ENCODE data around the gene CBR1.
"Not testable (repeated sequence)": the region's sequence is repeated elsewhere in the genome, so short reads cannot be mapped to it uniquely, and the experiment has no call there.

CBR1 gene

GRCh38 chr21:36082237-36082664 lies 12.4 kb downstream of the CBR1 start:
- no peak for DNase-seq

GRCh38 chr21:36087362-36088138 lies 17.7 kb downstream of the CBR1 start:
- DNase-seq: no peak

GRCh38 chr21:36089946-36090345 lies 20.1 kb downstream of the CBR1 start:
- DNase-seq: no peak

DNA sequence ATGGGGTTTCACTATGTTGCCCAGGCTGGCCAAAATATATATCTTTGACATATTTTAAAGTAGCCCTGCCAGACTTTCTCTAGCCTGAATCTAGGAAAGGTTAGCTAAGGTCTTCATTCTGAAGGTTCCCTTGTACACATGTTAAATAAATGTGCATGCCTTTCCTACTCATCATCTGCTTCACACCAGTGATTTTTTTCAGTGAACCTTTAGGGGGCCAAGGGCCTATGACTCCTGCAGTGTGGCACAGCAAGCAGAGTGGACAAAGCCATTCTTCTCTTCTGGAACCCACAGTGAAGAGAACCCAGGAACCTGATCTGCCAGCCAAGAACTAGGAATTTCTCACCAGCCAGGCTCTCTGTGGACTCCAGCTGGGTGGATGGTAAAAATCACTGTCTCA lies 22.9 kb downstream of the CBR1 start:
- DNase-seq: no peak

- DNase-seq: no peak
Observed at GRCh38 chr21:36093512-36093911, 23.7 kb downstream of the CBR1 start.

- no peak for DNase-seq
Observed at GRCh38 chr21:36096398-36097290, 26.8 kb downstream of the CBR1 start.

DNA sequence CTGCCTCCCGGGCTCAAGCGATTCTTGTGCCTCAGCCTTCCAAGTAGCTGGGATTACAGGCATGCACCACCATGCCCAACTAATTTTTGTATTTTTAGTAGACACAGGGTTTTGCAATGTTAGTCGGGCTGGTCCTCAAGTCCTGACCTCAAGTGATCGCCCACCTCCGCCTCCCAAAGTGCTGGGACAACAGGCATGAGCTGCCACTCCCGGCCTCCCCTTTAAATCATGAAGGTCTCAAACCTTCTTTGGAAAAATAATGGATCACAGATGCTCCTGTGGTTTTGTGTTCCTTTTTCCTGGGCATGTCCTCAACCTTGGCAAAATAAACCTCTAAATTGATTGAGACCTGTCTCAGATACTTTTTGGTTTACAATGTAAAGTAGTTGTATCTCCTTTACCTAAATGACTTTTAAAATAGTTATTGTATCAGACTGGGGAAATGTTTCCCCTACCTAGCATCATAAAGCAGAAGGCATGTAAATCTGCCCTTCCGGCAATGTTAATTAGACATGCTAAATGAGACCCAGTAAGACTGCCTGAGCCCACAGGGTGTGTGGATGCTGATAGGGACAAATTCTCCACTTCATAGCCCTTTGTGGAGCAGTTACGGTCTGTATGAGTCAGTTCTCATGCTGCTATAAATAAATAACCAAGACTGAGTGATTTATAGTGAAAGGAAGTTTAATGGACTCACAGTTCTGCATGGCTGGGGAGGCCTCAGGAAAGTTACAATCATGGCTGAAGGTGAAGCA lies 27.8 kb downstream of the CBR1 start:
- no peak for DNase-seq

DNA sequence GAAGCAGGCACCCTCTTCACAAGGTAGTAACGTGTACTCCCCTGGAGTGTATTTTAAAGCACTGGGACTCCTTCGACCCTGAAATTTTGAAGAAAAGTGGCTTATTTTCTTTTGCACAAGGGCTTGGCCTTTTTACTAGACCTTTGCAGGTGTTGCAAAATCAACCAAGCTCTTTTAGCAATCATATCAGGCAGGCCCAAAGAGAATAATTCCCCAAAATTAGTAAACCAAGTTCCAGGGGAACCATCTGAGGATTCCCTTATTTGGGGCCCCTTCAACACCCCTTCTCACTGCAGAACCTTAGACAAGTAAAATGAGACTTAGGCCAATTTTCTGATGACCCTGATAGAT lies 28.3 kb downstream of the CBR1 start:
- DNase-seq: no peak

GRCh38 chr21:36099000-36099399 lies 29.2 kb downstream of the CBR1 start:
- no peak for DNase-seq

- DNase-seq: not testable (repeated sequence)
Observed at GRCh38 chr21:36099695-36100211, 29.9 kb downstream of the CBR1 start.

GRCh38 chr21:36100971-36101641 lies 31.3 kb downstream of the CBR1 start:
- DNase-seq: no peak

- DNase-seq: no peak
Observed at GRCh38 chr21:36103434-36103833, 33.6 kb downstream of the CBR1 start.

DNA sequence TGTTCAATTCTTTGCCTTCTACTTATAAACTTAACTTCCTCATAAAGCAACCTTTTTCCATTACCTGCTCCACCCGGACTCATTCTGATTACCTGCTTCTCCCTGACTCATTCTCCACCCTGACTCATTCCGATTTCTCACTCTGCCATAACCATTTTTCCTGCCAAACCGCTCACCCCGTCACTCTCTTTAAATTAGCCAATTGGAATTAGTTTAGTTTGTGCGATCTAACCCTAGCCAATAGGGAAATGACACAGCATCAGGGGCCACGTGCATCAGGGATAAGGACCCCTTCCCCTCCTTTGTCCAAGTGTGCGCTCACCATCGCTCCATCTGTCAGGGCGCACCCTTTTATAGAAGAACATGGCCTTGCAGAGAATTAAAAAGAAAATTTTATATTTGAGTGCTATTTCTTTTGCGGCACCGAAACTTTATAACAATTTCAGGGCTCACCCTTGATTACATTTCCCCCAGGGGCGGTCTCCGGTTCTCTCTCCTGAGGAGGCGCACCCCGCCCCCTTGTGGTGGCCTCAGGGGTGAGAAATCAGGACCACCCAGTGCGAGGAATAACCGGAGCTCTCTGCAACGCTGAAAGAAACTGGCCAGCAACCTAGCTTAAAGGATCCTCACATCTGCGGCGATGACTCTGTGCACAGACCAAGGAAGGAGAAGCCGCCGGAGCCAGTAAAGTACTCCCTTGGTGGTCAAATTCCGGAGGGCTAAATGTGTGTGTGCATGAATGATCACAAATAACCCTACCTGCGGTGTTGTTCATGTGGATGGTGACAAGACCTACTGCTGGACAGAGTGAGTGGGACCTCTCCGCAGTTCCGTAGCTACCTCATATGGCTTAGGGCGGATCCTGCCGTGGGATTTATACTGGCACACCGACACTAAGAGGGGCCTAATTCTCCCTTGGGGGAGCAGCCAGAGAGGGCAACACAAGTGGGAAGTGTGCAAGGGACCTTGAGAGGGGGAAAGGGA lies 34.8 kb downstream of the CBR1 start:
- DNase-seq: no peak

DNA sequence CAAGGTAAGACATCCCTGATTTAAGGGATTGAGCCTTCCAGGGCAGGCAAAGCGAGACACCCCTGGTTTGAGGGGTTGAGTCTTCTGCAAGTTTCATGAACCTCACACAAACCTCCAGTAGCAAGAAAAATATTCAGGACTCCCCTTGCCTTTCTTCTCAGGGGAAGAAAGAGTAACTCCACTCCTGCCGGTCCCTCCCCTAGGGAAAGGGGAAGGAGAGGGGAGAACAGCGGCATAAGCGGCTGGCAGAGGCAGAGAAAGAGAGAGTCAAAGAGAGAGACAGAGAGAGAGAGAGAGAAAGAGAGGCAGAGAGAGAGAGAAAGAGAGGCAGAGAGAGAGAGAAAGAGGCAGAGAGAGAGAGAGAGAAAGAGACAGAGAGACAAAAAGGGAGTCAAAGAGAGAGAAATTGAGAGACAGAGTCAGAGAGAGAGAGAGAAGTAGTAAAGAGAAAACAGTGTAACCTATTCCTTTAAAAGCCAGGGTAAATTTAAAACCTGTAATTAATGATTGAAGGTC lies 35.6 kb downstream of the CBR1 start:
- no peak for DNase-seq

- no peak for DNase-seq
Observed at GRCh38 chr21:36109868-36110267, 40.0 kb downstream of the CBR1 start.

- no peak for DNase-seq
Observed at GRCh38 chr21:36111238-36111637, 41.4 kb downstream of the CBR1 start.

DNA sequence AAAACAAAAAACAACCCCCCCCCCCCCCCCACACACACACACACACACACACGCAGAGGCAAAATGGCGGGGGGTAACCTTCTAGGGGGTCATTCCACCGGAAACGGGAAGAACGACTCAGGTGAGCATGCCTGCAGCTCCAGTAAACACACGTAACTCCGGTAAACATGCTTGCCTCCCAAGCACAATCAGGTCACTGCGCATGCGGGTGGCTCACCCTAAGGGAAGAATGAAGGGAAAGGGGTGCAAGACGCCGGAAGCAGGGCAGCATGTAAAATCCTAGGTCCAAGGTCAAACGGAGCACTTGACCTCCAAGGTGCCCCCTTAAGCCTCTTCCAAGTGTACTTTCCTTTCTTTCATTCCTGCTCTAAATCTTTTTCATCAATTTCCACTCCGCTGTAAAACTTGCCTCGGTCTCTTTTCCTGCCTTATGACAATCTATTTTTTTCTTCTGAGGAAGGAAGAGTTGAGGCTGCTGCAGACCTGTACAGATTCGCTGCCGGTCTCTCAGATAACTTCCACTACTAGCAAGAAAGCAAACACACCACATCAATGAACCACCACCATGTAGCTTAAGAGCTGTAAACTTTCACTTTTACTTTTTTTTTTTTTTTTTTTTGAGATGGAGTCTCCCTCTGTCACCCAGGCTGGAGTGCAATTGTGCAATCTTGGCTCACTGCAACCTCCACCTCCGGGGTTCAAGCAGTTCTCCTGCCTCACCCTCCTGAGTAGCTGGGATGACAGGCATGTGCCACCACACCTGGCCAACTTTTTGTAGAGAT lies 44.0 kb downstream of the CBR1 start:
- no peak for DNase-seq

DNA sequence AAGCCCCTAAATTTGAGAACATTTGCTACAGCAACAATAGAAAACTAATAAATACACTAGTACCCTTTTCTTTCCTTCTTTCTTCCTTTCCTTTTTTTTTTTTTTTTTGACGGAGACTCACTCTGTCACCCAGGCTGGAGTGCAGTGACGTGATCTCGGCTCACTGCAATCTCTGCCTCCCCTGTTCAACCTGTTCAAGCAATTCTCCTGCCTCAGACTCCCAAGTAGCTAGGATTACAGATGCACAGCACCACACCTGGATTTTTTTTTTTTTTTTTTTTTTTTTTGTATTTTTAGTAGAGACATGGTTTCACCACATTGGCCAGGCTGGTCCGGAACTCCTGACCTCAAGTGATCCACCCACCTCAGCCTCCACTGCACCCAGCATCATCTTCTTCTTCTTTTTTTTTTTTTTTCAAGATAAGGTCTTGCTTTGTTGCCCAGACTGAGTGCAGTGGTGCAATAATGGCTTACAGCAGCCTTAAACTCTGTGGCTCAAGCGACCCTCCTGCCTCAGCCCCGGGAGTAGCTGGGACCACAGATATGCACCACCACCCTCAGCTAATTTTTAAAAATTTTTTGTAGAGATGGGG lies 45.4 kb downstream of the CBR1 start:
- DNase-seq: no peak

DNA sequence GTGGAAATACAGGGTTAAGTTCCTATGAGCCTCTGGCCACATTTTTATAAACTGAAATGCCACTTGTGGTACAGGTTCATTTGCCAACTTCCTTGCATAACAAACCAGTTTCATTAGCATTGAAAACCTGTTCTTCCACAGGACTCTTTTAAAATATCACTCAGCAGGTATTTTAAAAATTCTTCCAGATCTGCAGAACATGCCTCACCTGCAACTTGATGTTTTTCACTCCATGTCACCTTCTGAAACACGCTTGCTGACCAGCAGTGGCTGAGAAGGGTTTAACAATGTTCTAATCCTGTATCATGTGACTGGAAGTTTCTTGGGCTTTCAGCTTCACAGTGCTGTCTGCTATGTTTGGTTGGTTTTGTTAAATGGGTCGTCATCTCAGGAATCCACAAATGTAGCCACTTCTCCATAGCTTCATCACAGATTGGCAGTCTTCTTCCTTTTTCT lies 47.5 kb downstream of the CBR1 start:
- DNase-seq: no peak

All from SHP77 (cell line).